CD4-positive, alpha-beta T cell treated with Interleukin-17A for 1 hour (primary cell): Measurements from ENCODE around the gene LDLRAD4.
"Not testable (repeated sequence)": the region's sequence is repeated elsewhere in the genome, so short reads cannot be mapped to it uniquely, and the experiment has no call there.

Source experiments
- DNase-seq: peaks from one replicate; pipeline ENCODE4 v3.0.0-alpha.2; 2020

The LDLRAD4 gene

DNA sequence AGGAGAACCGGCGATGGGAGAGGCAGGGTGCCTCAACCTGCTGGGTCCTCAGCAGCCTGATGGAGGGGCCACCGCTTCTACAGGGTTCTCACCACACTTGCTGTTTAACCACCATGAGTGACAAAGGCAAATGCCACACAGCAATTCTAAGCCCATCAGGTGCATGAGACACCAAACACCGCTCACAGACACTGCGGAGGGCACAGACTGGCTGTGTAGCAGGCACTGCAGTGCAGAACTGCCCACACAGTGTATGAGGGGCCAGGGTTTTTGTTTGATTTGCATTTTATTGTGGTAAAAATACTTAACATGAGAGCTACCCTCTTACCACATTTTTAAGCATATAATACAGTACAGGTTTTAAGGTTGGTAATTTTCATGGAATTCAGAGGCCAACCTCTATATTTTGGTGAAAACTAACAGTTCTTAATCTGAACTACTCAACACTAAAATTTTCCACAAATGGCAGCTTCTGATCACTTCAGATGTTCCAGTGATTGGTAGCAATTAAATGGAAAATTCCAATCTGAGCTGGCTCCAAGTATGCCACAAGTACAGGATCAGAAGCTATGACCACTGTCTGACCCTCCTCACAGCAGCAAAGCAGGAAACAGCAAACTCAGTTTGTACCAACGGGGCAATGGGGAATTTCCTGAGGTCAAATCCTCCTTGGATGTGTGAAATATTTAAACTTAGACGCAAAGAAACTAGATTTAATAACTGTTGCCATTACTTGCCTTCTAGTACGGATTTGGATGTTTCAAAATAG is 440.1 kb downstream of the LDLRAD4 start:
- no peak for DNase-seq

- no peak for DNase-seq
Measured at GRCh38 chr18:13660510-13660909, 441.9 kb downstream of the LDLRAD4 start.

GRCh38 chr18:13661051-13661778 is 442.7 kb downstream of the LDLRAD4 start:
- DNase-seq = no peak

DNA sequence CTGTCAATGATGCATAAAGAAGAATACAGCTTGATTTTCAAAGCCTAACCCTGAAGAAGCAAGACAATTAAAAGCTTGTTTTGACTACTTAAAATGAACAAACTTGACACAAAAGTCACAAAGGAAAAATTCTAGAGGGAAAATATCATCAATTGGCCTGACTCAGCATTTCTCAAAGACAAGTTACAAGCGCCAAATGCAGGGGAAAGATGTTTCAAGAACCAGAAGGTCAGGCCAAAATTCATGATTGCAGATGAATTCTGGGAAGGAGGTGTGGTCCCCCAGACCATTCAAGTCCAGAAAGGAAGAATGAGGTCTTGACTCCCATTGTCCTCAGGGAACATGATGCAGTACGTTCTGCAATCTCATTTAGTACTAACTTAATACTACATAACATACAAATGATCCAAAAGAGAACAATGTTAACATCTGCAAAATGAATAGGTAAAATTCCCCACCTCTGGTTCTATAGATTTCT is 443.3 kb downstream of the LDLRAD4 start:
- no peak for DNase-seq

GRCh38 chr18:13672657-13673056 is 454.1 kb downstream of the LDLRAD4 start:
- no peak for DNase-seq

DNA sequence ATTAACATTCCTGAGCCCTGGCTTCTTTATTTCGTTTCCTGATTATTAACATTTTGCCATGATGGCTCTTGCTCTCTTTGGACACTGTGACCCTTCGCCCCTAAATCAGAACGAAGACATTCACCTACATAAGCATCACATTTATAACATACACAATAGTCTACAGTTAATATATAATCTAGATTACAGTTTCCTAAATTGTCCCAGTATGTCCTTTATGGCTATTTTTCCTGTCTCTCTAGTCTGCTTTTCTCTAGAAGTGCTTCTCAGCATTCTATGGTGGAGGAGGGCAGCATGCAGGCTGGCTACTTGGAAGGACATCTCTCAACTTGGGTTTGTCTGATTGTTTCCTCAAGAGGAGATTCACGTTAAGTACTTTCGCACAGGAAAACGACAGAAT is 457.9 kb downstream of the LDLRAD4 start:
- DNase-seq = no peak

GRCh38 chr18:13677350-13677749 is 458.8 kb downstream of the LDLRAD4 start:
- not testable (repeated sequence) for DNase-seq

GRCh38 chr18:13680612-13681011 is 462.1 kb downstream of the LDLRAD4 start:
- no peak for DNase-seq

GRCh38 chr18:13681701-13682100 is 463.1 kb downstream of the LDLRAD4 start:
- no peak for DNase-seq

- no peak for DNase-seq
Measured at GRCh38 chr18:13684546-13684945, 466.0 kb downstream of the LDLRAD4 start.

DNA sequence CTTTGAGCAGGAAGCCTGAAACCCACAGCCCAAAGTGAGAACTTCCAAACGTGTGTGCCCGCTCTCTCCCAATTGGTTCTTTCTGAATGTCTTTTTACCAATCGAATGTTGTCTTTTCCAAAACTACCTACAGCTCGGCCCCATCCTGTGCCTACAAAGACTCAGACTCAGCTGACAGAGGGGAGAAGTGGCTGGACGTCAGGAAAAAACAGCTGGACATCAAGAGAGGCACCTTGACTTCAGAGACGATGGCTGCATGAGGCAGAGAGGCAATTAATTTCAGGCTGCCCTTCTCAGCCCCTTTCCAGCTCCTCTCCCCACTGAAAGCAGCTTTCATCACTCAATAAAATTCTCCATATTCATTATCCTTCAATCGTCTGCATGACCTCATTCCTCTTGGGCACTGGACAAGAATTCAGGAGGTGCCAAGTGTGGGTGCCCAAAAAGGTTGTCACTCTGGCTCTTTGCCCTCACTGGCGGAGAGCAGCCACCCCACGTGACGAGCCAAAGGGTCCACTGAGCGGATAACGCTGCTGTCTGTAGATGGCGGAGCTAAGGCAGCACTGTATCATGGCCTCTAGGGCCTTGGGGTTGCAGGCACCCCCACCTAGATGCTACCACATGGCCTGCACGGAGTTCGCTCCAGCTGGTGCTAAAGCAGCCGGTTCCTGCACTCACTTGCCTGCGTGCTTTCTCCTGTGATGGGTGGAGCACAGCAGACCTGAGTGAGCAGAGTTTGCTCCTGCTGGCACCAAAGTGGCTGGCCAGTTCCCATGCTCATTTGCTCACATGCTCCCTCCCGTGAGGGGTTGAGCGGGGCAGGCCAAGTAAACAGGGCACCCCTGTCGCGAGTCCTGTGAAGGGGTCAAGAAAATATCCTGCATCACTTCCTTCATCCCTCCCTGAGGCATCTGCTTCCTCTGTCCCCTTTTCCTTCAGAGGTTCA is 469.9 kb downstream of the LDLRAD4 start:
- DNase-seq = no peak

DNA sequence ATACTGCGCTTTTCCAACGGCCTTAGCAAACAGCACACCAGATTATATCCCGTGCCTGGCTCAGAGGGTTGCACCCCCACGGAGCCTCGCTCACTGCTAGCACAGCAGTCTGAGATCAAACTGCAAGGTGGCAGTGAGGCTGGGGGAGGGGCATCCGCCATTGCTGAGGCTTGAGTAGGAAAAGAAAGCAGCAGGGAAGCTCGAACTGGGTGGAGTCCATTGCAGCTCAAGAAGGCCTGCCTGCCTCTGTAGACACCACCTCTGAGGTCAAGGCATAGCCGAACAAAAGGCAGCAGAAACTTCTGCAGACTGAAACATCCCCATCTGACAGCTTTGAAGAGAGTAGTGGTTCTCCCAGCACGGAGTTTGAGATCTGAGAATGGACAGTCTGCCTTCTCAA is 471.5 kb downstream of the LDLRAD4 start:
- not testable (repeated sequence) for DNase-seq

DNA sequence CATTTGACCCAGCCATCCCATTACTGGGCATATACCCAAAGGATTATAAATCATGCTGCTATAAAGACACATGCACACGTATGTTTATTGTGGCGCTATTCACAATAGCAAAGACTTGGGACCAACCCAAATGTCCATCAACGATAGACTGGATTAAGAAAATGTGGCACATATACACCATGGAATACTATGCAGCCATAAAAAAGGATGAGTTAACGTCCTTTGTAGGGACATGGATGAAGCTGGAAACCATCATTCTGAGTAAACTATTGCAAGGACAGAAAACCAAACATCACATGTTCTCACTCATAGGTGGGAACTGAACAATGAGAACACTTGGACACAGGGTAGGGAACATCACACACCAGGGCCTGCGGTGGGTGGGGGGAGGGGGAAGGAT is 476.8 kb downstream of the LDLRAD4 start:
- not testable (repeated sequence) for DNase-seq

GRCh38 chr18:13696961-13697360 is 478.4 kb downstream of the LDLRAD4 start:
- no peak for DNase-seq

DNA sequence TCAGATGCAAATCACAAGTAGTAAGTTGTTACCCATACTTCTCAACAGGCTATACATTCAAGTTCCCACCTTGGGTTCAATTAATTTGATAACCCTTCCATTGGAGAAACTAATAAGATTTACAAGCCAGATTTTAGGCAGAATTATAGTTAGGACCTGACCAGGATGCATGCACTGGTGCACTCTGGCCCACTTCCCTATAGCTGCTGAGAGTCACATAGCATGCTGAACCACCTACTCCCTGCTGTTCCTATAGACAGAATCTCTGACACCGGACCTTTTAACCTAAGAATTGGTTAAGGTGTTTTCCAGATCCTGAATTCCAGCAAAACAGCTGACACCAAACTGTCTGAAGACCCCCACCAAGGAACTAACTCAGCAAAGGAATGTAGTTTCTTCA is 481.6 kb downstream of the LDLRAD4 start:
- no peak for DNase-seq
